IPS DF 4.7 (cell line): ENCODE data around the gene BMF.
"Not testable (repeated sequence)": the region's sequence is repeated elsewhere in the genome, so short reads cannot be mapped to it uniquely, and the experiment has no call there.

Experiments
- DNase-seq: peaks from one replicate; pipeline ENCODE4 v3.0.0-alpha.2; 2013; ENCODE audit warnings: low spot score; ENCODE audit errors: extremely low read depth

The BMF gene

GRCh38 chr15:40128766-40129660, 20.3 kb upstream of the BMF start:
- no peak for DNase-seq

GRCh38 chr15:40125950-40126349, 17.3 kb upstream of the BMF start:
- no peak for DNase-seq

DNA sequence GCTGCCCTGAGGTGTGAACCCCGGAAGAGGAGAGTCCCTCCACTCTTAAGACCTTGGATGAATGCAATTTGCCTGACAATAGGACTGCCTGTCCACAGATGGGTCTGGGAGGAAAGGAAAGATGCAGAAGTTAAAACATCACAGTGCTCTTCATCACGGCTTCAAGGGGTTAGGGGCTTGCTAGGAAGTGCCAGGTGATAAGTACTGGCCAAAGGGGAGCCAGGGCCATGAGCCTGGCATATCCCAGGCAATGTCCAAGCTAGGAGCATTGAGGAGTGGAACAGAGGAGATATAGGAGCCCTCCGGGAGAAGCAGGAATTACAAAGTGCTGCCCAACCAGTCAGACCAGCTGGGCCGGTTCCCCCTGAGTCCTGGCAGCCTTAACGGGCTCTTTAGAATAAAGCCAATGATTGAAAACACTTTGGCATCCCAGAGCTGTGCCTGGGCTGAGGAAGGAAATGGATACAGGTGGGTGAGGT, 16.2 kb upstream of the BMF start:
- DNase-seq, result not testable (repeated sequence)

DNA sequence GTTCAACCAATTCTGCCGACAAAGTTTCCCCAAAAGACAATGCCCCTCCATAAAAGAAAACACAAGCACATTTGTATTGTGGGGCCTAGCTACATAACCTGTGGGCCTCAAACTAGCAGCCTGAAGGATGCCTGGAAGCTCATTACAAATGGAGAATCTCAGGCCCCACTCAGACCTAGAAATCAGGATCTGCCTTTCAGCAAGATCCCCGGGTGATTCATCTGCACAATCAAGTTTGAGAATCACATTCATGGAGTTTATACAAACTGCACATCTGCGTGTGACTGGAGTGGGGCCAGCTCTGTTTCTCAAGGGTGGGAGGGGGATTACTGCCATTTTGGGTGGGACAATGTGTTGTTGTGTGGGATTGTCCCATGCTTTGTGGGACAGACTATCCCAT, 15.7 kb upstream of the BMF start:
- DNase-seq, result not testable (repeated sequence)

DNA sequence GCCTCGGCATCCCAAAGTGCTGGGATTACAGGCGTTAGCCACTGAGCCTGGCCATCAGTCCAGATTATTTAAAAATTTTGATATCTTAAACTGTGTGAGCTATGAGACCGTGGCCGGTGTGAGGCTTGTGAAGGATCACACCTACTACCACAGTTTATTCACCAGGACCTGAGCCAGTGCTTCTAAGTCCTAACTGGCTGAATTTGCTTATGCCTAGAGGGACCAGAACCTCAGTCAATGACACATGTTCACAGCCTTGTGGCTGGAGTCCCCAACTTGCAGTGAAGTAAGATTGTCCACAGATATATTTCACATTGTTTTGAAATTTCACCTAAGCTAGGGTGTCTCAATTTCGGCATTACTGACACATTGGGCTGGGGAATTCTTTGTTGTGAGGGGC, 15.2 kb upstream of the BMF start:
- not testable (repeated sequence) for DNase-seq

DNA sequence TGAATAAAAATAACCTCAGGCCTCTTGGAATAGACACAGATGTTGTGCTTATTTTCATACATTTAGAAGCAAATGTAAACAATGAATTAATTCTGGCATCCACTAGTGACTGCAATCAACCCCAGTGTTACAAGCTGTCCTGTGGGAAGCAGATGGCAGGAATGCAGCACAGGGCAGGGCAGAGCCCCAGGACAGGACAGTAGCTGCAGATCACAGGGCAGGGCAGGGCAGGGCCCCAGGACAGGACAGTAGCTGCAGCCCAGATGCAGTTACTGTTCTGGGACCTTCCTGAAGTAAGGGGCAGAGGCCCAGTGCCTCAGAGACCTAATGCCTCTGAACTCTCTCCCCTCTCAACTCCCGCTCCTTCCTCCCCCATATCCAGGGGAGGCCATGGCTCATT, 14.3 kb upstream of the BMF start:
- not testable (repeated sequence) for DNase-seq

GRCh38 chr15:40121911-40122638, 13.4 kb upstream of the BMF start:
- DNase-seq, result no peak

DNA sequence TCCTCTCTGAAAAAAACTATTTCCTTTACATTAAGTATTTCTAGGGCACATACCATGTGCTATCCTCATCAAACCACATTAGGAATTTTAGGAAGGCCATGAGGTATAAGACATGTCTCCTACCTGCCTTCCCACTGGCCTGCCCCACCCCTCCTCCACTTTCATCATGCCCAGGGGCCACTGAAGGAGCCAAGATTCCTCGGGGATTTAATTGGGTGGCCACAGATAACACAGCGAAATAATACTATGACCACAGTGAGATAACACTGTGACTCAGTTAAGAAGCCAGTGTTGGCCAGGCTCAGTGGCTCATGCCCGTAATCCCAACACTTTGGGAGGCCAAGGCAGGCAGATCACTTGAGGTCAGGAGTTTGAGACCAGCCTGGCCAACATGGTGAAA, 9.8 kb upstream of the BMF start:
- no peak for DNase-seq

GRCh38 chr15:40115670-40116093, 7.0 kb upstream of the BMF start:
- no peak for DNase-seq

DNA sequence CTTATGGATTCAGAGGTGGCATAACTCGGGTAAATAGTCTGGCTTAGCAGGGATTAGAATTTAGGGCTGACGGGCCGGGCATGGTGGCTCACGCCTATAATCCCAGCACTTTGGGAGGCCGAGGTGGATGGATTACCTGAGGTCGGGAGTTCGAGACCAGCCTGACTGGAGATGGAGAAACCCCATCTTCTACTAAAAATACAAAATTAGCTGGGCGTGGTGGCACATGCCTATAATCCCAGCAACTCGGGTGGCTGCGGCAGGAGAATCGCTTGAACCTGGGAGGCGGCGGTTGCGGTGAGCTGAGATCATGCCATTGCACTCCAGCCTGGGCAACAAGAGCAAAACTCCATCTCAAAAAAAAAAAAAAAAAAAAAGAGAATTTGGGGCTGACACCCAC, 6.4 kb upstream of the BMF start:
- DNase-seq, result not testable (repeated sequence)

- DNase-seq, result no peak
Observed at GRCh38 chr15:40114218-40114617, 5.5 kb upstream of the BMF start.

DNA sequence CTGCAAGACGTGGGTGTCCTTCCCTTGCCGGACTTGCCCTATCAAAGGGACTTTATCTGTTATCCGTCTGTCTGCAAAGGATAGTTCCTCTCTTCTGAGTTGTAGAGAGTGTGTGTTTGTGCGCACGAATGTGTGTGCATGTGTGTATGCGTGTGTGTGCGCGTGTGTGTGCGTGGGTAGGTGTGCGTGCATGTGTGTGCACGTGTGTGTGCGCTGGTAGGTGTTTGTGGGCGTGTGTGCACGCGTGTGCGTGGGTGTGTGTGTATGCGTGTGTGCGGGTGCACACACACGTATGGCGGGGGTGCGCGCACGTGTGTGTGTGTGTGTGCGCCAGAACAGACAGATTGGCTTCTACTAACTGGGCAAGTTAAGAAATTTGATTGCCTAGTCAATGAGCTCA, 4.1 kb upstream of the BMF start:
- no peak for DNase-seq

- no peak for DNase-seq
Observed at GRCh38 chr15:40111888-40112287, 3.2 kb upstream of the BMF start.

- no peak for DNase-seq
Observed at GRCh38 chr15:40110866-40111550, 2.3 kb upstream of the BMF start.

GRCh38 chr15:40108061-40108854, 421 bp downstream of the BMF start:
- DNase-seq, result no peak

- no peak for DNase-seq
Observed at GRCh38 chr15:40106203-40107161, 2.2 kb downstream of the BMF start.

GRCh38 chr15:40105517-40106202, 3.0 kb downstream of the BMF start:
- DNase-seq, result no peak

DNA sequence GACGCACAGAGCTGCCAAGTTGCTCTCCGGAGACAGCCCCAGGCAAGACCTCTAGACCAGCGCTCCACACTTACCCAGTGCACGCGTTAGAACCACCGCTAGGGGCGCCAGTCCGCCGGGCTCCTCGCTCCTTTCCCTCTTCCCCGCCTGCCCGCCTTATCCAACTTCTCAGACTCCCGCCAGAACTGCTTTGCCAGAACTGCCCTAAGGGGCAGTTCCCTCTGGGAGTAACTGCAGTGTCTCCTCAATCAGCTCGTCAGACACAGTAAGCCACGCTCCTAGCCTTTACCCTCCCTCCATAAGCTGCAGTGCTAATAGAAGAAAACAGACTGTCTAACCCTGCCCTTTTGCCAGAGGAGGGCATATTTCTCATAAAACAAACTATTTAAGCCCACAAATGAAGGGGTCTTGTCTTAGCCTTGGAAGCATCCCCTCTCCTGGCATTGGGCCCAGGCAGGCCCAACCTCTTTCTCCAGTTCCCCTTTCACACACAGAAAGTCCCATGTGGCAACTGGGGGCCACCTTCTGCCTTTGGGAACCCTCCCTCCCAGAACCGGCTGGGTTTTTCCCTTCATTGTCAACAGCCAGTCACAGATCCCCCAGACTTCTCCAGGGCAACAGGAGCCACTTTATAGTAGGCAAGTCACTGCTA, 3.7 kb downstream of the BMF start:
- DNase-seq, result no peak
